BJ (cell line): Measurements from ENCODE around the gene FOLH1. TPM values are rescaled to one million over a fixed set of nuclear protein-coding genes. Genes with fewer than 3 reads are reported as not detected.
"Not testable (repeated sequence)": the region's sequence is repeated elsewhere in the genome, so short reads cannot be mapped to it uniquely, and the experiment has no call there.

Experiments
- CTCF ChIA-PET: fragments of 350-600 bp; formaldehyde crosslinking; extraction: SDS; loops from one replicate; lab custom pipeline; 2021; ENCODE audit warnings: antibody characterized with exemption, inconsistent platforms; lab: Yijun Ruan, JAX
- POLR2A ChIA-PET: fragments of 300-600 bp; sonication (Branson Sonifier 250); formaldehyde crosslinking; extraction: SDS; loops from one replicate; lab custom pipeline; 2021; ENCODE audit warnings: antibody characterized with exemption; lab: Charles Lee
- DNase-seq: peaks from one replicate; pipeline ENCODE4 v3.0.0-alpha.2; 2011; ENCODE audit warnings: low read depth
- H3K27me3 ChIP-seq: 2 replicates; pipeline ENCODE4 v1.6.0; 2011; ENCODE audit warnings: low read length; ENCODE audit not compliant: control insufficient read depth, insufficient read depth
- H3K36me3 ChIP-seq: 2 replicates; pipeline ENCODE4 v1.5.1; 2011; ENCODE audit warnings: low read length; ENCODE audit not compliant: control insufficient read depth, insufficient read depth
- H3K4me3 ChIP-seq: 2 replicates; pipeline ENCODE4 v1.5.1; 2011; ENCODE audit warnings: low read depth, mild to moderate bottlenecking, control low read depth, low read length
- polyA plus RNA-seq: library from polyadenylated mRNA; depleted of rRNA; stranded (reverse); fragments of >200 nt; gene quantifications from 2 replicates; pipeline ENCODE4 v1.2.3, GENCODE V29; 2011; rRNA removed
- TF ChIP-seq, protein P1 (sequence below): IDR thresholded peaks from 2 replicates; pipeline ENCODE4 v1.5.1; 2011; ENCODE audit warnings: low read depth, mild to moderate bottlenecking, control low read depth, inconsistent platforms, low read length, moderate library complexity; ENCODE audit not compliant: insufficient read depth

The FOLH1 gene
- polyA plus RNA-seq, 1 experiment: not detected

DNA sequence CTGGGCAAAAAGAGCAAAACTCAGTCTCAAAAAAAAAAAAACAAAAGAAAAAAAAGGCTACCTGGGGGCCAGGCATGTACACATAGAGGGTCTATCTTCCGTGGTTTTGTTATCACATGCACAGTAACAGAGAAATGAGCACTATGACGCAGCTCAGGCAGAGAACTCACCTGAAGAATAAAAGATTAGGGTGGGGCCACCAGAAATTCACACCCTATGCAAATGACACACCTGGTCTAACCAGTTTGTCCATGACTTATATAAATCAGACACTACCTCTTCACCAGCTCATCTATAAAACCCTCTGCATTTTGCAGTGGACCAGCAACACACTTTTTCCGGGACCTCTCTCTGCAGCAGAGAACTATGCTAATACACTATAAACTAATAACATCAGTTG, 30.5 kb downstream of the FOLH1 start:
- POLR2A ChIA-PET, H3K36me3 ChIP-seq, CTCF ChIA-PET, H3K4me3 ChIP-seq, DNase-seq, H3K27me3 ChIP-seq: not testable (repeated sequence)

DNA sequence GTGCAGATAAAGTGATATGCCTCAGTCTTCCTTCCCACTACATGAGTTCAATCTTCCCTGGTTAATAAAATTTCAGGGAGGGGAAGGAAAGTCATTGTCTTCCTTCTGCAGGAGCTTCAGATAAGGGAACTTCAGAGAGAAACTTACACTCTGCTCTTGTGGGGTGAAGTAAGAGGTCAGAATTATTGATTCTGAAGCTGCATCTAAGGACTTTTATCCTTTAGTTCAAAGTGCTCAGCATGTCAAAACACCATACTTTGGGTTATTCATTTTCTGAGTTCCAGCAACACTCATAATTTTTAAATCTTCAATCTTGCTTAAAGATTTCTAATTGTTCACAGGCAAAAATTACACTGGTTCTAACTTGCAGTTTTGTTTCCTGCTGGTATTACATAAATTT, 33.0 kb downstream of the FOLH1 start:
- DNase-seq, POLR2A ChIA-PET, CTCF ChIA-PET, H3K36me3 ChIP-seq, H3K27me3 ChIP-seq, H3K4me3 ChIP-seq: not testable (repeated sequence)

DNA sequence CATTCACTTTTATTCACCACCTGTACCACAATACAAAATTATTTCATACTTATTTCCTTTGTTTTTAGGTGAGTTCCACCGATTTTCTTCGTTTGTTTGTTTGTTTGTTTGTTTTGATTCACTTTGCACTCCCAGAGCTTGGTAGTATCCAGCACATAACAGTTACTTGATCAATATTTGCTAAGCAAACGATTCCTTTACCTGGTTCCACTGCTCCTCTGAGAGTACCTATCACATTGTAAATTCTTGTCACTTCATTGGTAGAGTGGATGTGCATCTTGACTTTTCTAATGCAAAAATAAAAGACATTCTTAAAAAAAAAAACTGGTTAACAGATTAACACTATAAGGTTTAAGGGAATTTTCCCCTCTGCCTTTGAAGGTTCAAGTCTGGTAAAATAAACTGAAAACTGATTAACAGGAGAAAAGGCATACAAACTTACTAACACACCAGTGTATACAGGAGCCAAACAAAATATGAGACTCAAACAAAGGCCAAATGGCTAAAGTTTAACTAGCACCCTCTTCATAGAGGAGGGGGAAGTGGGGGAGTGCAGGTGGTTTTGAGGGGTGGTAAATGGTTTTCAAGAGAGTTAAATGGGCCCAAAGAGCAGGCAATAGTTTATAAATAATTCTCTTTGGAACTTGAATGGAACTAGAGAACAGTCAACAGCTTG, 33.6 kb downstream of the FOLH1 start:
- H3K27me3 ChIP-seq, CTCF ChIA-PET, H3K36me3 ChIP-seq, H3K4me3 ChIP-seq, DNase-seq, POLR2A ChIA-PET: not testable (repeated sequence)

DNA sequence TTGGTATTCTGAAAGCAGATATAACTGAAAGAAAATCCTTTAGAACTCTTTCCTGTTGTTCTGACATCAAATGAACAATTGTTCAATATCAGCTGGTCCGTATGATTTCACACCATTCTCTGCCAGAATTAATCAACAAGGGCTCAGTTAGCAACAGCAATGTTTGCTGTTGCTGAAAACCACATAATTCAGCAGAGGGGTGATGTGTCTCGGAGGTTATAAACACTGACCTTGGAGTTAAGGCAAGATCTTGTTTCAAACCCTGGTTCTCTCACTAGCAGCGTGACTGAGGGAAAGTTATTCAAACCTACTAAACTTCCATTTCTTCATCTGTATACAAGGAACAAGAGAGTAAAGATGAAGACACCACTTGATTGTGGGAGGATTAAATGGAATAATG, 36.8 kb downstream of the FOLH1 start:
- H3K4me3 ChIP-seq, H3K27me3 ChIP-seq, CTCF ChIA-PET, POLR2A ChIA-PET, H3K36me3 ChIP-seq, DNase-seq: not testable (repeated sequence)

DNA sequence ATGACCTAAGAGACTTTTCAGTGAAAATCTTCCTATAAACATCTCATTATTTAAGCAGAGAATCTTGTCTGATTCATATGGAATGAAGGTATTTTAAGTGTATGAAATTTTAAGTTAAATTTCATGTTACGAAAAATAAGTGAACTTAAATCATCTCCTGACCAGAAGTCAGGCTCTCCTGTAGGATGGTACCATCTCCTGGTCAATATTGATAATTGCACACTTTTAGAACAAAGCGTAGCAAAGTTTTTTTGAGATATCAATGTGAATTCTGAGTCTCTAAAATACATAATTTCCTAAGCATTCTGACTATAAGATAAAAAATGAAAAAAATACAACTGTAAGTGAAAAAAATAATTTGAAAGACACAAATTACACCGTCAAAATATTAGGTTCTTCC, 38.8 kb downstream of the FOLH1 start:
- DNase-seq, POLR2A ChIA-PET, H3K36me3 ChIP-seq, H3K27me3 ChIP-seq, CTCF ChIA-PET, H3K4me3 ChIP-seq: not testable (repeated sequence)

DNA sequence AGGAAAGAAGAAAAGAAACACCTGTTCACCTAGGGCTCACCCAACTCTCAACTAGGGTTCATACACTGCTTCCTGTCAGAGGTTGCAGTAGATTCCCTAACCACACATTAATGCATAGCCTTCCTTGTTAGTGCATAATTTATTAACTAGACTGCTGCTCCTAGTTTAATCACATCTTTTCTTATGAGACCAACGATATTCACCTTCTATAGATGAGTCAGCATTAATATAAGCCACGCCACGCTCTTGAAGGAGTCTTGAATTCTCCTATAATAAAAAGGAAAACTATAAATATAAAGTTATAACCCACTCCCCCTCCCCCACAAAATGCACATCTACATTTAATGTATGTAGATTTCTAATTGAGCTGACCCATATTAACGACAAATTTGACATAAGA, 39.4 kb downstream of the FOLH1 start:
- H3K4me3 ChIP-seq, CTCF ChIA-PET, H3K27me3 ChIP-seq, H3K36me3 ChIP-seq, POLR2A ChIA-PET, DNase-seq: not testable (repeated sequence)

DNA sequence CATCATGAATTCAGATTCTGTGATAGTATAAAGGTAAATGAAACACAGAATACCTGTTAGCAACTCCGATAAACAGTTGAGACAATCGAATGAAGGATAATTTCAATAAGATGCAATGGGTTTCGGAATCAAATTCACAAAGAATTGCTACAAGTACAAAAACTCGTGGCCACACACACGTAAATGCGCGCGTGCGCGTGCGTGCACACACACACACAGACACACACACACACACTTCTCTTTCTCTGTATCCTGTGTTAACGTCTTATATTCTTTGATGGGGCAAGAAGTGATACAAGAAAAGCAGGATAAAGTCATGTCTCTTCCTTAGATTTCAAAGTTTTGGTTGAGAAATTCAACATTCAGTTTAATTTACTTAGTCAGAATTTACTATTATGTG, 57.2 kb downstream of the FOLH1 start:
- H3K27me3 ChIP-seq: no peaks in the 10 kb centered on the region
- H3K4me3 ChIP-seq: no peak overlapping the region
- POLR2A ChIA-PET: no interaction called here
- TF ChIP-seq, protein P1, sequence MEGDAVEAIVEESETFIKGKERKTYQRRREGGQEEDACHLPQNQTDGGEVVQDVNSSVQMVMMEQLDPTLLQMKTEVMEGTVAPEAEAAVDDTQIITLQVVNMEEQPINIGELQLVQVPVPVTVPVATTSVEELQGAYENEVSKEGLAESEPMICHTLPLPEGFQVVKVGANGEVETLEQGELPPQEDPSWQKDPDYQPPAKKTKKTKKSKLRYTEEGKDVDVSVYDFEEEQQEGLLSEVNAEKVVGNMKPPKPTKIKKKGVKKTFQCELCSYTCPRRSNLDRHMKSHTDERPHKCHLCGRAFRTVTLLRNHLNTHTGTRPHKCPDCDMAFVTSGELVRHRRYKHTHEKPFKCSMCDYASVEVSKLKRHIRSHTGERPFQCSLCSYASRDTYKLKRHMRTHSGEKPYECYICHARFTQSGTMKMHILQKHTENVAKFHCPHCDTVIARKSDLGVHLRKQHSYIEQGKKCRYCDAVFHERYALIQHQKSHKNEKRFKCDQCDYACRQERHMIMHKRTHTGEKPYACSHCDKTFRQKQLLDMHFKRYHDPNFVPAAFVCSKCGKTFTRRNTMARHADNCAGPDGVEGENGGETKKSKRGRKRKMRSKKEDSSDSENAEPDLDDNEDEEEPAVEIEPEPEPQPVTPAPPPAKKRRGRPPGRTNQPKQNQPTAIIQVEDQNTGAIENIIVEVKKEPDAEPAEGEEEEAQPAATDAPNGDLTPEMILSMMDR: no peak
- H3K36me3 ChIP-seq: no peaks in the 10 kb centered on the region
- CTCF ChIA-PET: no interaction called here
- DNase-seq: no peak

DNA sequence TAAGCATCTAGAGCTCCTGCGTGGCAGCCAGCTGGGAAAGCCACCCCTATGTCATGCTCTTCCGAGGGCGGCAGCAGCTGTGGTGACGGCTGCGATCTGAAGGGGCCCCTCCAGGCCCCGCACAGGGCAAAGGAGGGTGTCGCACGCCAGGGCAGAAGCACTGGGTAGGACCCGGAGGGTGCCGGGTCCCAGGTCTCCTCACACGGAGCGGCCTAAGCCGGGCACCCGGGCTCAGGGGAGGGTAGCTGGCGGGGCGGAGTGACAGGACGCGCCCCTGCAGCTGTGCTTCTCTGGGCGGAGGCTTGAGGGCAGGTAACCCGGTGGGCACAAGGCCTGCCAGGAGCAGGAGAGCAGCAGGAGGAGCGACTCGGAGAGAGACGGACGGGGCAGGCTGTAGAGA, 106.0 kb downstream of the FOLH1 start:
- H3K27me3 ChIP-seq, CTCF ChIA-PET, DNase-seq, POLR2A ChIA-PET, H3K4me3 ChIP-seq, H3K36me3 ChIP-seq: not testable (repeated sequence)

Other genes starting within 250 kb of the FOLH1 start
- gene TRIM51G, start 224.7 kb downstream of the FOLH1 start, polyA plus RNA-seq: not detected in 2 replicates
- not detected in 2 replicates for gene TRIM49B, start 179.8 kb downstream of the FOLH1 start, polyA plus RNA-seq
- gene TRIM64C, start 149.5 kb downstream of the FOLH1 start, polyA plus RNA-seq: not detected in 2 replicates